Ammon's horn (tissue), 1 donor: Measurements from ENCODE around the gene UGT1A8.

ENCODE experiments used
- DNase-seq: peaks from one replicate; pipeline ENCODE4 v3.0.0-alpha.2; 2016; ENCODE audit warnings: low spot score

UGT1A8 gene

DNA sequence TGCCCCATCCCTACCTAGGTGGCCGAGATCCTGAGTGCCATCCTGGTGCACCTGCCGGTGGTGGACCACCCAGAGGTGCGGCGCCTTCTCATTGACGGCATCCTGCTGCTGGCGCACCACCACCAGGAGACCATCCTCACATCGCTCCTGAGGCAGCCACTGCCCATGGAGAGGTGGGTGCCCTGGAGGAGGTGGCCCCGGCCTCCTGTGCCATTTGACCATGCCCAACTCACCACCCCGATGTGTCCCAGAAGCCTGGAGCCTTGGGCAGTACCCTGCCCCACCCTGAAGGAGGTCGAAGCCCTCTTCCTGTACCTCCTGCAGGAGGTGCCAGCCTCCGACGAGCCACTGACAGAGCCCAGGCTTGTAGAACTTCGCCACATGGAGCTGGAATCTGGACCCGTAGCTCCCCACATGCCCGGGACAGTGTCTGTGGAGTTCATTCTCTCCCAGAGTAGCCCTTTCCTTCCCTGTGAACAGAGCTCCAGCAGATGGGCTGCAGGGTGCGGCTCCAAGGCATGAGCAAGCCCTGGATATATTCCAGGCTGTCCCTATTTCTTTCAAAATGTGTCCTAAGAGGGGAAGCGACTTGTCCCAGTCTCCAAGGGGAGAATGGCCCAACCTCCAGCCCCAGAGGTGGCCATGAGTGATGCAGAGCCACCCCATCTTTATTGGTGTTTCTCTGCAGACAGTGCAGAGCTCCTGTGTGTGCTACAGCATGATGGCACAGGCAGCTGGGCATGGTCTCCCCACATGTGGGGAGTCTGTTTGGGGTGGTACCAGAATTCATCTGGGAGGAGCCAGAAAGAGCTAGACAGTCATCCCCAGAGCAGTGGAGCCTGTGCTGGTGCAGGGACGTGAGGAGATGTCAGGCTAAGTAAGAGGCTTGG is 202.7 kb downstream of the UGT1A8 start:
- no peak for DNase-seq

GRCh38 chr2:233820774-233821105 is 203.3 kb downstream of the UGT1A8 start:
- no peak for DNase-seq

DNA sequence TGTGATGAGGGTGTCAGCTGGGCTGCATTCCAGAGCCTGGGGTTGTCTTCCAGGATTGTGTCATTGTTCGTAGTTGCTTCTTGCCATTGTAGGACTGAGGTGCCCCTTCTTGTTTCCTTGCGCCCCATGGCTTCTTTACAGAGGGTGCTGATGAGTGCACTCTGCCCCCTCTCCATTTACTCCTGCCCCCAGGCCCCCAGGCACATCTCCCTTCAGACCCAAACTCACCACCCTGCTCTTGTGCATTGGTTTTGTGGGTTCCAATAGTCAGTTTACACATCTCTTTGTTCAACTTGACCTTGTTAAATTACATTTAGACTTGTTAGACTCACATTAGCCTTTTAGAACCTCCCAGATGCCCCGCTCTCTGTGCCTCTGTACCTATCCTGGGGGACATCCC is 203.8 kb downstream of the UGT1A8 start:
- no peak for DNase-seq

DNA sequence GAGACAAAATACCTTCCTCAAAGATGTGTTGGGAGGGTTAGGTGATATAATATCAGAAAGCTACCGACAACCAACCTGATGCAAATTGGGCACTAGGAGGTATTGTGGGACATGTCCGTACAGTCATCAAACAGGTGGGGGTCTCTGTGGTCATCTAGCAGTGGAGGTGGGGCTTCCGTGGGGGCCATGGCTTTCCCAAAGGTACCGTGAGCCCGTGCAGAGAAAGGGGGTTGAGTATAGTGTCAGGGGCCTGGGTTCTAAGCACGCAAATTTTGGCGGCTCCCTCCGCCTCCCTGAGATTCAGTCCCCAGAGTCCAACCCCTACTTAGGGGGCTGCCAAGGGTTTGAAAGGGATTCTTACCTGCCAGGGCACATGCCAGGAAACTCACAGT is 204.3 kb downstream of the UGT1A8 start:
- no peak for DNase-seq

DNA sequence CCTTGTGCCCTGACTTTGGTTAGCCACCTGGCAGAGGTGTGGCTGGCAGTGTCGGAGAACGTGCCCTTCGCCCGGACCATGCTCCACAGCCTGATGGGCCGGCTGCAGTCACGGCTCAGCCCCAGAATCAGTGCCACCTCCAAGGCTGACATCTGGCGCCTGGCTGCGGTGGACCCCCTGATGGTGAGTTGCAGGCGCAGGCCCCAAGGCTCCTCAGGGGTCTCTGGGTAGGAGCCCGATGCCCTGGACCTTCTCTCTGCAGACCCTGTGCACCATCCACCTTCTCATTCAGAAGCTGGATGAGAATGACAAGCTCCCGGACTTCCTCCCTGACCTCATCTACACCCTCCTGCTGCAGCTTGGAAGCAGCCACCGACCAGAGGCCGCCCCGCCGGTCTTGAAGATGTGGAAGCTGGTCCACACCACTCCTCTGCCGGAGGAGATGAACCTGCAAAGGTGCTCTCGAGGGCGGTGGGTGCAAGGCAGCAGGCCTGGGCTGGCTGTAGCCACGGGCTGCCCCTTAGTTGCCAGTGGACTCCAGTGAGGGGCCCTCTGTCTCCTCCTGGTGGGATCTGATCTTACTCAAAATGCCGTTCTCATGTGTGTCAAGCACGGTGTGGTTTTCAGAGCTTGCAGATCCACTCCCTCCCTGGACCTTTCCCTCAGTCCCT is 204.8 kb downstream of the UGT1A8 start:
- DNase-seq: no peak
